ENCODE measurements around the gene SLC26A6.

The SLC26A6 gene

GRCh38 chr3:48628277-48629017, 6.8 kb downstream of the SLC26A6 start:
- Mint-ChIP-seq H3K9me3 (no peaks in the 10 kb centered on the region), H3K27me3 (no peaks in the 10 kb centered on the region), H3K27ac (no peak overlapping the region), H3K36me3 (peaks cover 2% of the 10 kb centered on the region), H3K4me3 (no peak overlapping the region), H3K4me1 (peaks cover 12% of the 10 kb centered on the region)

DNA sequence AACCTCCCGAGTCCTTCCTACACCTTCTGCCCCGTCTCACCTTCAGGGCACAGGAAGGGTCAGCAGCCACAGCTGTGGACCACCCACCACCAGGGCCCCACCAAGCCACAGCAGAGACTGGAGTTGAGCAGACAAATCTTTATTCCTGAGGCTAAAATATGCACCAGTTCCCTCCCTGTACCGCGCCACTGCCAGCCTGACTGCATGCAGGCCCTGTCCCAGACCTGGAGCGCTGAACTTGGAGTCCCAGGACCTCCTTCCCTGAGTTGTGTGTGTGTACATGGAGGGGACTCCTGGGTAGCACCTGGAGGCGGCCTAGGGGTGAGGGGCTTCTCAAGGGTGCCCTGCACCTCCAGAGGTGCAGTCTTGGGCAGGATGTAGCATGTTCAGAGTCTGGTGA, 9.7 kb downstream of the SLC26A6 start:
- Mint-ChIP-seq H3K4me1 (peaks cover 12% of the 10 kb centered on the region), H3K4me3 (no peak overlapping the region), H3K36me3 (peaks cover 2% of the 10 kb centered on the region), H3K27ac (no peak overlapping the region), H3K9me3 (no peaks in the 10 kb centered on the region), H3K27me3 (no peaks in the 10 kb centered on the region)

- H3K27me3 Mint-ChIP-seq: no peaks in the 10 kb centered on the region
- peaks cover 12% of the 10 kb centered on the region for H3K4me1 Mint-ChIP-seq
- peaks cover 2% of the 10 kb centered on the region for H3K36me3 Mint-ChIP-seq
- H3K4me3 Mint-ChIP-seq: no peak overlapping the region
- no peaks in the 10 kb centered on the region for H3K9me3 Mint-ChIP-seq
- peak overlapping the region; percentile 79 for H3K27ac Mint-ChIP-seq
Observed at GRCh38 chr3:48624767-48625166, 10.5 kb downstream of the SLC26A6 start.

DNA sequence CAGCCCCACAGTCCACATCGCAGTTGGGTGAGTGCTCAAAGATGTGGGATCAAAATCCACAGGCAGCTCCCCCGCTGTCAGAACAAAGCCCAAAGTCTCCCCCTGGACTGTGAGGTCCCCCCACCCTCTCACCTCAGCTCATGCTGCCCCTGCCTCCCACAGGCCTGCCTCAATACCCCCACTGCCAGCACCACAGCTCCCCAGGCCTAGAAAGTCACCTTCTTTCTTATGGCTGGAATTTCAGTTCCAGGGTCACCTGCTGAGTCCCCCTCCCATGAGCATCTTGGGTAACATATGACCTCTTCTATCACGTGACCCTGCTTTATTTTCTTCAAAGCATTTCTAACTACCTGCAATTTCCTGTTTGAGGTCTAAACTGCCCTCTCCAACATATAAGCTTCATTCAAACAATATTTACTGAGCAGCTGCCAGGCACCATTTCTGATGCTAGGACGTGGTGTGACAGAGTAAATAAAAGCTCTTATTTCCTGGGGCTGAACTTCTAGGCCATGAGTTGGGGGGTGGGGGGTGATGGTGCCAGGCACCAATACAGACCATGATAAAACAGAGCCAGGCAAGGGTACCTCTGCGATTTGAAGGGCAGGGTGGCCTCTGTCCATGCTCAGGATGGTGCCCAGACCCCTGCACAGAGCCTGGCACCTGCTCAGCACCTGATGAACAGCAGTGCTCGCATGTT, 11.3 kb downstream of the SLC26A6 start:
- Mint-ChIP-seq H3K27me3 (no peaks in the 10 kb centered on the region), H3K9me3 (no peaks in the 10 kb centered on the region), H3K36me3 (peaks cover 2% of the 10 kb centered on the region), H3K4me1 (peaks cover 12% of the 10 kb centered on the region), H3K4me3 (no peak overlapping the region), H3K27ac (no peak overlapping the region)

- peaks cover 12% of the 10 kb centered on the region for H3K4me1 Mint-ChIP-seq
- no peak within 1 kb of the TSS for H3K27ac Mint-ChIP-seq
- no peaks in the 10 kb centered on the region for H3K27me3 Mint-ChIP-seq
- H3K9me3 Mint-ChIP-seq: no peaks in the 10 kb centered on the region
- no peak within 1 kb of the TSS for H3K4me3 Mint-ChIP-seq
- H3K36me3 Mint-ChIP-seq: no peaks in the 10 kb centered on the region
Observed at GRCh38 chr3:48621461-48621869, 13.8 kb downstream of the SLC26A6 start, which contains the start of gene TMEM89. TMEM89 (minus strand) TSS chr3:48621769; CDS start chr3:48621756, 13 bp downstream.

DNA sequence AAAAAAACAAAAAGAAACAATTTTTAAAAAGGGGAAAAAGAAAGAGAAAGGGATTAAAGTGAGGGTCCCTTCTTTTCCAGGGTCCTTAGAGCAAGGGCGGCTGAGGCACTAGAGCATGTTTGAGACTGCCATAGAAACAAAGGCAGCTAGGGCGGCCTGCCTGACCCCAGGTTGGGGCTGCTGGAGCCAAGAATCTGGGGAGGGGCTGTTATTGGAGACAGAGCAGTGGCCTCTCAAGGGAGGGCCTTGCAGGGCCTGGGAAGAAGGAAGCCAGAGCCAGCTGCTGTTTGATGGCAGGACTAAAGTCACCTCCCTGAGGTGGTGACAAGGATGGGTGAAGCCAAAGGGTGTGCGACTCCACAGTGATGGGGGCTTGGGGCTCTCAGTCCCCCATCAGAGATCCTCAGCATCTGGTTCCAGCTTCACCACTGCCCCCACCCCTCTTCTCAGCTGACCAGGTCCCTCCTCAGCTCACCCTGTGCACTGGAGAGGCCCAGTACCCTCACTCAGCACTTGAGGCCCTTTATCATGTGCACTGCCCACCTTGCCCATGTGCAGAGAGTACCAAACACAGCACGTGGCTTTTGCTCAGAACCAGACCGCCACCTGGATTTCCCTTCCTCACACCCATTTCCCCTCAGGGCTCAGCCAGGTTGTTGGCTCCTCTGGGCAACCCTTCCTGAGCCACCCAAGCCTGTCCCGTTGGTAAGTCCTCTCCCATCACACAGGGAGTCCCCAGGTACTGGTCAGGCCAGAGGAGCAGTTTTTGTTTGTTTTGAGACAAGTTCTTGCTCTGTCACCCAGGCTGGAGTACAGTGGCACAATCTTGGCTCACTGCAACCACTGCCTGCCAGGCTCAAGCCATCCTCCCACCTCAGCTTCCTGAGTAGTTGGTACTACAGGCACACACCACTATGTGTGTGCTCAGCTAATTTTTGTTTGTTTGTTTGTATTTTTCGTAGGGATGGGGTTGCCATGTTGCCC, 15.4 kb downstream of the SLC26A6 start:
- H3K9me3 Mint-ChIP-seq: no peaks in the 10 kb centered on the region

DNA sequence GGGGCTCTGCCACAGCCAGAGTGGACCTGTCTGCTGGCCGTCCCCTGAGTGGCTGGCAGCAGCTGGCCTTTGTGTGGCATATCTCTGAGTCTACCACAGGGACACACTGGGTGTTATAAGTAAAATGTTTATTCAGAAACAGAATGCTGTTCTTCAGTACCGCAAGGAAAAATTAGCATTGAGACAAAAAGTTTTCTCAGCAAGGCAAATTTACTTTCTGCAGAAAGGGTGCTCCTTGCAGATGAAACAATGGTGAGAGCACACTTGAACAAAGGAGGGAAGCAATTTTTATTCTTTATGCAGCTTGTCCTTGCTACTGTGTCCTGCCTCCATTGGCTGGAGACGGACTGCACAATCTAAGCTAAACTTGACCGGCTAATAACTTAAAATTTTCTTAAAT, 17.7 kb downstream of the SLC26A6 start:
- Mint-ChIP-seq H3K9me3 (no peaks in the 10 kb centered on the region), H3K27me3 (no peaks in the 10 kb centered on the region), H3K4me3 (no peak overlapping the region), H3K36me3 (no peaks in the 10 kb centered on the region), H3K27ac (no peak overlapping the region), H3K4me1 (no peaks in the 10 kb centered on the region)

More for the DNA sequence above, 15.4 kb downstream of the SLC26A6 start:
- no peak overlapping the region for H3K4me3 Mint-ChIP-seq
- no peak overlapping the region for H3K27ac Mint-ChIP-seq
- peaks cover 10% of the 10 kb centered on the region for H3K4me1 Mint-ChIP-seq
- no peaks in the 10 kb centered on the region for H3K27me3 Mint-ChIP-seq
- no peaks in the 10 kb centered on the region for H3K36me3 Mint-ChIP-seq

DNA sequence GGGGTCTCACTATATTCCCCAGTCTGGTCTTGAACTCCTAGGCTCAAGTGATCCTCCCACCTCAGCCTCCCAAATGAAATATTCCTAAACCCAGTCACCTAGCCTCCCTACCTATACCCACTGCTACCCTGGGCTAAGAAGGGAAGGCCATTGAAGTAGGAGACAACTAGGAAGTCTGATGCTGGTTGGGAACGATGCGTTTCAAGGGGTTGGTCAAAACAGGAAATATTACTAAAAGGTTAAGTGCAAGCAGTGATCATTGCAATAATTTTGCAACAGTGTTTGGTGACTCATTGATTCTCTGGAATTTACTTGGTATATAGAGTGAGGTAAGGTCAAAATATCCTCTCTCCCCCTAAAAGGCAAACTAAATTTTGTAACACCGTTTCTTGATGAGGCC, 21.2 kb downstream of the SLC26A6 start:
- no peak overlapping the region for H3K27ac Mint-ChIP-seq

DNA sequence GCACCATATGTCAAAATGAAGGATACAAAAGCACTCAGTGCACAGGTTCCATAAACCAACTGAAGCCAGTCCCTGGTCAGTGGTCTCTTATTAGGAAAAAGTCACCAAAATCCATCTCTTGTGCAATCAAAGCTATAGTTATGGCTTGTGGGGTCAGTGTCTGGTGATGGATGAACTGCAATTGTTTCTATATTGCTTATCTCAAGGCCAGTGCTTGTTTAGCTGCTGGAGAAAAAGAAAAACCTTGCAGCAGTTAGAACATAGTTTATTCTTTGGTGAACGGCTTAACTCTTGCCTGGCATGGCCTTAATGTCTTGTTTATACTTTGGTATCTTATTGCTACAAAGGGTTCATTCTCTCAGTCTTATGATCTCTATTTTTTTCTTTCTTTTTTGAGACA, 23.0 kb downstream of the SLC26A6 start:
- H3K4me1 Mint-ChIP-seq: peaks cover 16% of the 10 kb centered on the region
- H3K27me3 Mint-ChIP-seq: no peaks in the 10 kb centered on the region
- no peak overlapping the region for H3K27ac Mint-ChIP-seq
- H3K4me3 Mint-ChIP-seq: no peak overlapping the region
- H3K9me3 Mint-ChIP-seq: no peaks in the 10 kb centered on the region
- H3K36me3 Mint-ChIP-seq: peaks cover 4% of the 10 kb centered on the region

More for the DNA sequence above, 21.2 kb downstream of the SLC26A6 start:
- peaks cover 5% of the 10 kb centered on the region for H3K4me1 Mint-ChIP-seq
- H3K4me3 Mint-ChIP-seq: no peak overlapping the region
- H3K27me3 Mint-ChIP-seq: no peaks in the 10 kb centered on the region
- peaks cover 1% of the 10 kb centered on the region for H3K36me3 Mint-ChIP-seq
- no peaks in the 10 kb centered on the region for H3K9me3 Mint-ChIP-seq

- H3K27ac Mint-ChIP-seq: peak within 1 kb of the TSS; percentile 99
Observed at GRCh38 chr3:48609088-48610005, 25.9 kb downstream of the SLC26A6 start, which contains the start of gene UQCRC1. UQCRC1 (minus strand) TSS chr3:48609646; CDS start chr3:48609620, 26 bp downstream.

DNA sequence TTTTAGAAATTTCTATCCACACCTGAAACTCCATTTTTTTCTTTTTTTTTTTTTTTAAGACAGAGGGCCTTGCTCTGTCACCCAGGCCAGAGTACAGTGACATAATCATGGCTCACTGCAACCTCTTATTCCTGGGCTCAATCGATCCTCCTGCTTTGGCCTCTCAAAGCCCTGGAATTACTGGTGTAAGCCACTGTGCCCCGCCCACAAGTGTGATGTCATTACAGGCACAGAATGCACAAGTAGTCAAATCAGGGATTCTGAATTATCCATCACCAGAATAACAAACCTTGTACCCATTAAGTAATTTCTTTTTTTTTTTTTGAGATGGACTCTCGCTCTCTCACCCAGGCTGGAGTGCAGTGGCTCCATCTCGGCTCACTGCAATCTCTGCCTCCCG, 27.7 kb downstream of the SLC26A6 start:
- no peak overlapping the region for H3K27ac Mint-ChIP-seq
- no peaks in the 10 kb centered on the region for H3K9me3 Mint-ChIP-seq
- peaks cover 16% of the 10 kb centered on the region for H3K4me1 Mint-ChIP-seq
- no peaks in the 10 kb centered on the region for H3K27me3 Mint-ChIP-seq
- H3K4me3 Mint-ChIP-seq: no peak overlapping the region
- H3K36me3 Mint-ChIP-seq: peaks cover 10% of the 10 kb centered on the region

More at GRCh38 chr3:48609088-48610005, 25.9 kb downstream of the SLC26A6 start, which contains the start of gene UQCRC1:
- H3K4me3 Mint-ChIP-seq: peak within 1 kb of the TSS; percentile 99
- H3K9me3 Mint-ChIP-seq: no peaks in the 10 kb centered on the region
- peaks cover 16% of the 10 kb centered on the region for H3K4me1 Mint-ChIP-seq
- peaks cover 6% of the 10 kb centered on the region for H3K36me3 Mint-ChIP-seq
- H3K27me3 Mint-ChIP-seq: no peaks in the 10 kb centered on the region

DNA sequence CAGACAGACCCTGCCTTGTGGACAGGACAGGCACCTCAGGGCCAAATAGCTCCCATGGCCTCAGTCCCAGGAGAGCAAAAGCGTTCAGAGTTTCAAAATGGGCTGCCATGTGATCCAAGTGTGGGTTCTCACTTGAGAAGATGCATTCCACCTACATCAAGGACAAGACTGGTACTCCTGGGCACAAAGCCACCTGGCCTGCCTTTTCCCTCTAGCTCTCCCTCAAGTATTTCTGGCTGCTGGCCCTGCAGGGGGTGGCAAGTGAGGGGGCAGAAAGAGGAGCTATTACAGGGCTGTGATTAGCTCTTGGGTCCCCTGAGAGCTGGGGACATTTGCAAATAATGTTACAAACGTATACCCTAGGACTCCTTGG, 33.7 kb downstream of the SLC26A6 start:
- Mint-ChIP-seq H3K36me3 (peaks cover 7% of the 10 kb centered on the region), H3K27ac (no peak overlapping the region), H3K9me3 (no peaks in the 10 kb centered on the region), H3K4me1 (no peaks in the 10 kb centered on the region), H3K27me3 (no peaks in the 10 kb centered on the region), H3K4me3 (no peak overlapping the region)

GRCh38 chr3:48600711-48601621, 34.3 kb downstream of the SLC26A6 start:
- Mint-ChIP-seq H3K9me3 (no peaks in the 10 kb centered on the region), H3K36me3 (peaks cover 7% of the 10 kb centered on the region), H3K27me3 (no peaks in the 10 kb centered on the region), H3K4me3 (no peak overlapping the region), H3K27ac (no peak overlapping the region), H3K4me1 (no peaks in the 10 kb centered on the region)
